ENCODE measurements around the gene RETREG2. TPM values are rescaled to one million over a fixed set of nuclear protein-coding genes. Genes with fewer than 3 reads are reported as not detected.
A peak's percentile ranks its signal among the peaks of the same experiment; 100 is the strongest.

Gene RETREG2
- total and polyA plus RNA-seq, 2 donors from 2014 or later: 106 to 112 TPM

- intact Hi-C loops (cut with DNase I): no loop called here
- Histone ChIP-seq H3K27me3 (ENCODE audit: control insufficient read depth, insufficient read depth, low read length) (no peaks in the 10 kb centered on the region), H3K4me3 (ENCODE audit: low read length in 3 of 3) (peak overlapping the region; percentile 60 to 89 (median 74)), H3K9ac (ENCODE audit: low read length in 3 of 3) (peak overlapping the region; percentile 22 to 57 (median 26)), H3K4me1 (ENCODE audit: control insufficient read depth in 2 of 3, insufficient read depth in 2 of 3, low read depth in 1 of 3, low read length in 3 of 3) (peaks cover 8 to 14% (median 9%) of the 10 kb centered on the region in 3 donors), H3K9me3 (ENCODE audit: control insufficient read depth in 2 of 3, insufficient read depth in 1 of 3, low read length in 3 of 3) (no peaks in the 10 kb centered on the region), H3K27ac (ENCODE audit: low read depth in 2 of 2, low read length in 2 of 2) (peak overlapping the region; percentile 97 to 98), H3K36me3 (ENCODE audit: control insufficient read depth in 2 of 3, insufficient read depth in 3 of 3, low read length in 3 of 3) (peaks cover 0 to 19% (median 10%) of the 10 kb centered on the region in 3 donors)
- TF ChIP-seq, protein P1, sequence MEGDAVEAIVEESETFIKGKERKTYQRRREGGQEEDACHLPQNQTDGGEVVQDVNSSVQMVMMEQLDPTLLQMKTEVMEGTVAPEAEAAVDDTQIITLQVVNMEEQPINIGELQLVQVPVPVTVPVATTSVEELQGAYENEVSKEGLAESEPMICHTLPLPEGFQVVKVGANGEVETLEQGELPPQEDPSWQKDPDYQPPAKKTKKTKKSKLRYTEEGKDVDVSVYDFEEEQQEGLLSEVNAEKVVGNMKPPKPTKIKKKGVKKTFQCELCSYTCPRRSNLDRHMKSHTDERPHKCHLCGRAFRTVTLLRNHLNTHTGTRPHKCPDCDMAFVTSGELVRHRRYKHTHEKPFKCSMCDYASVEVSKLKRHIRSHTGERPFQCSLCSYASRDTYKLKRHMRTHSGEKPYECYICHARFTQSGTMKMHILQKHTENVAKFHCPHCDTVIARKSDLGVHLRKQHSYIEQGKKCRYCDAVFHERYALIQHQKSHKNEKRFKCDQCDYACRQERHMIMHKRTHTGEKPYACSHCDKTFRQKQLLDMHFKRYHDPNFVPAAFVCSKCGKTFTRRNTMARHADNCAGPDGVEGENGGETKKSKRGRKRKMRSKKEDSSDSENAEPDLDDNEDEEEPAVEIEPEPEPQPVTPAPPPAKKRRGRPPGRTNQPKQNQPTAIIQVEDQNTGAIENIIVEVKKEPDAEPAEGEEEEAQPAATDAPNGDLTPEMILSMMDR (IDR thresholded peaks at IDR 0.05; ENCODE audit: borderline replicate concordance, extremely low read depth, insufficient read depth): no peak
- DNase-seq: peak in 3 of 5 donors; percentile 24 to 63 (median 56)
- FAIRE-seq: no peak
Measured at GRCh38 chr2:219207134-219207883, 29.2 kb downstream of the RETREG2 start.

GRCh38 chr2:219207884-219208740 is 30.0 kb downstream of the RETREG2 start:
- H3K9ac ChIP-seq (ENCODE audit: low read length in 3 of 3): peak overlapping the region in 1 of 3 donors; percentile 57
- intact Hi-C loops (cut with DNase I): no loop called here

DNA sequence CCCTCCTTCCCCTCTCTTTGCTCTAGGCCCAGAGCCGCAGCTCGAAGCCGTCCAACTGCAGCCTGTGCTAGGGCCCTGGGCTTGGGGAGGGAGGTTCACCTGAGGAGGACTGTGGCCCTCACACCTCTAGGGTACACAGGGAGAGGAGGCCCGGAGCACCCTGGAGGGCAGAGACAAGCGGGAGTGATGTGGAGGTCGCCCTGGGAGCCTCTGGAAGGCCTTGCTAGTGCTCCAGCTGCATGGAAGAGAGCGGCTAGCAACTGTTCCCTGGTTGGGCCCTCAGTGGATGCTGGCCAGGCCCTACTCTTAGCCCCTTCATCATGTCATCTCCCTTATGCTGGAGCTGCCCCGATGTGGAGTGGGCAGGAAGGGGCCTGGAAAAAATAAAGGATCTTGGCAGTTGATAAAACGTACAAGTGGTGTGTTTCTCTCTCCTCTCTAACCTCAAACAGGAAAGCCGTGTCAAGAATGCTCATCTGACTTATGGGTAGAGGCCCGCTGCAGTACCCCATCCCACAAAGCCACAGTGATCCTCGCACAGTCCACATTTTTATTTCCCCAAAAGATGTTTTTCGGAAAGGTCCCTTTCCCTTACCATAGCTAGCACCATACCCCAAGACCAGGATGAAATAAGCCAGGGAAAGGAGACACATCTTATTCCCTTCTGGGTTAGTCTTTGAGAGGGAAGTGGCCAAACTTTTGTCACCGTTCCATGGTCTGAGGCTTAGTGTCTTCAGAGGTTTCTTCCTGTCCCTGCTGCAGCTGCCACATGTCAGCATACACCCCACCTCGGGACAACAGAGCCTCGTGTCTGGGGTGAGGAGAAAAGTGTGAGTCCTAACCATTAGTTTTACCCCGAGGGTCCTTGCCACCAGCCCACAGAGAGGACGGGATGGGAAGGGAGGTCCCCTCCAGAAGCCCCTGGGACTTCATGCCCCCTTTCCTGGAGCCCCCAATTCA is 31.4 kb downstream of the RETREG2 start:
- Histone ChIP-seq H3K4me3 (ENCODE audit: low read length in 3 of 3) (no peak overlapping the region), H3K27me3 (ENCODE audit: control insufficient read depth, insufficient read depth, low read length) (no peaks in the 10 kb centered on the region), H3K27ac (ENCODE audit: low read depth in 2 of 2, low read length in 2 of 2) (no peak overlapping the region), H3K4me1 (ENCODE audit: control insufficient read depth in 2 of 3, insufficient read depth in 2 of 3, low read depth in 1 of 3, low read length in 3 of 3) (peaks cover 8 to 14% (median 9%) of the 10 kb centered on the region in 3 donors), H3K36me3 (ENCODE audit: control insufficient read depth in 2 of 3, insufficient read depth in 3 of 3, low read length in 3 of 3) (peaks cover 2 to 31% (median 20%) of the 10 kb centered on the region in 3 donors), H3K9me3 (ENCODE audit: control insufficient read depth in 2 of 3, insufficient read depth in 1 of 3, low read length in 3 of 3) (no peaks in the 10 kb centered on the region), H3K9ac (ENCODE audit: low read length in 3 of 3) (no peak overlapping the region)
- TF ChIP-seq, protein P1 (IDR thresholded peaks at IDR 0.05; ENCODE audit: borderline replicate concordance, extremely low read depth, insufficient read depth): no peak
- intact Hi-C loops (cut with DNase I): no loop called here
- FAIRE-seq (no peak), DNase-seq (peak in 1 of 5 donors; percentile 62)

More at GRCh38 chr2:219207884-219208740, 30.0 kb downstream of the RETREG2 start:
- Histone ChIP-seq H3K36me3 (ENCODE audit: control insufficient read depth in 2 of 3, insufficient read depth in 3 of 3, low read length in 3 of 3) (peaks cover under 1 to 19% (median 14%) of the 10 kb centered on the region in 3 donors), H3K9me3 (ENCODE audit: control insufficient read depth in 2 of 3, insufficient read depth in 1 of 3, low read length in 3 of 3) (no peaks in the 10 kb centered on the region), H3K27me3 (ENCODE audit: control insufficient read depth, insufficient read depth, low read length) (no peaks in the 10 kb centered on the region), H3K4me1 (ENCODE audit: control insufficient read depth in 2 of 3, insufficient read depth in 2 of 3, low read depth in 1 of 3, low read length in 3 of 3) (peaks cover 8 to 14% (median 9%) of the 10 kb centered on the region in 3 donors), H3K4me3 (ENCODE audit: low read length in 3 of 3) (peak overlapping the region in 1 of 3 donors; percentile 89), H3K27ac (ENCODE audit: low read depth in 2 of 2, low read length in 2 of 2) (peak overlapping the region in 1 of 2 donors; percentile 97)
- no peak for FAIRE-seq
- TF ChIP-seq, protein P1 (IDR thresholded peaks at IDR 0.05; ENCODE audit: borderline replicate concordance, extremely low read depth, insufficient read depth): no peak
- DNase-seq: peak in 3 of 5 donors; percentile 26 to 79 (median 39)

Measured in kidney (tissue), 14 donors.